K562 treated with DMSO at 1 percent for 12 hours (cell line): ENCODE data around the gene HDAC3. TPM values are rescaled to one million over a fixed set of nuclear protein-coding genes. Genes with fewer than 3 reads are reported as not detected.

Source experiments
- total RNA-seq: library from RNA; unstranded; fragments of 300-600 nt; gene quantifications from 2 replicates; pipeline ENCODE4 v1.2.3, GENCODE V29; 2022; ENCODE audit not compliant: insufficient read depth

HDAC3 gene
- 96.7 and 131 TPM in 2 replicates for total RNA-seq

DNA sequence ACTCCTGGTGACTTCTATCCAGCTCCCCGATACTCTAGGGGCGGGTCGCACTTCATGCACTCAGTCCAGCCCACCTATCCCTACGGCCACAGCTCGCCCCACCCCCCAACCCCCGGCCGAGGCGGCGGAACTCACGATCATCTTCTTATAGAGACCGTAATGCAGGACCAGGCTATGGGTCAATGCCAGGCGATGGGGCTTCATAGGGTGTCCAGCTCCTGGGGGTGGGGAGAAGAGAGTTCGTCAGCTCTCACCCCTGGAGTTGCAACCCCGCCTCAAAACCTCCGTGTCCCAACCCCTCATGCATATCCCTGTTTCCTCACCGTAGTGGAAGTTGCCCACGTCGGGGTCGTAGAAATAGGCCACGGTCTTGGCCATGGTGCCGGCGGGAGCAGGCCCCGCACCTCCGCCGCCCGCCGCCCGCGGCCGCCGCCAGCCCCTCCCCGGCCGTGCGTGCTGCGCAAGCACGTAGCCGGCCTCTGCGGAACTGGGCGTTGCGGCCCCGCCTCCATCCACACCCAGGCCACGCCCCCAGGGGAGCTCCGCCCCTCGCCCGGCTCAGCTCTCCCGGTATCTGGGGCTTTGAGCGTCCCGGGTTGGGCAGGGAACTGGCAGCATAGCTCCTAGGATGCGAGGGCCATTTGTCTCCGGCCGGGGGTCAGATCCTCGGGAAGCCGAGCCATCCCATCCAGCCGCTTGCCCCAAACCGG lies at the start of gene HDAC3, which contains the start of gene RELL2:
Gene HDAC3, minus strand, starts transcription at position 437 of the 710 bp plus-strand sequence. Its CDS starts 59 bp downstream, at position 378.
Gene RELL2, plus strand, starts transcription at position 585 of the 710 bp plus-strand sequence. CDS start 1,229 bp downstream, outside the sequence.

DNA sequence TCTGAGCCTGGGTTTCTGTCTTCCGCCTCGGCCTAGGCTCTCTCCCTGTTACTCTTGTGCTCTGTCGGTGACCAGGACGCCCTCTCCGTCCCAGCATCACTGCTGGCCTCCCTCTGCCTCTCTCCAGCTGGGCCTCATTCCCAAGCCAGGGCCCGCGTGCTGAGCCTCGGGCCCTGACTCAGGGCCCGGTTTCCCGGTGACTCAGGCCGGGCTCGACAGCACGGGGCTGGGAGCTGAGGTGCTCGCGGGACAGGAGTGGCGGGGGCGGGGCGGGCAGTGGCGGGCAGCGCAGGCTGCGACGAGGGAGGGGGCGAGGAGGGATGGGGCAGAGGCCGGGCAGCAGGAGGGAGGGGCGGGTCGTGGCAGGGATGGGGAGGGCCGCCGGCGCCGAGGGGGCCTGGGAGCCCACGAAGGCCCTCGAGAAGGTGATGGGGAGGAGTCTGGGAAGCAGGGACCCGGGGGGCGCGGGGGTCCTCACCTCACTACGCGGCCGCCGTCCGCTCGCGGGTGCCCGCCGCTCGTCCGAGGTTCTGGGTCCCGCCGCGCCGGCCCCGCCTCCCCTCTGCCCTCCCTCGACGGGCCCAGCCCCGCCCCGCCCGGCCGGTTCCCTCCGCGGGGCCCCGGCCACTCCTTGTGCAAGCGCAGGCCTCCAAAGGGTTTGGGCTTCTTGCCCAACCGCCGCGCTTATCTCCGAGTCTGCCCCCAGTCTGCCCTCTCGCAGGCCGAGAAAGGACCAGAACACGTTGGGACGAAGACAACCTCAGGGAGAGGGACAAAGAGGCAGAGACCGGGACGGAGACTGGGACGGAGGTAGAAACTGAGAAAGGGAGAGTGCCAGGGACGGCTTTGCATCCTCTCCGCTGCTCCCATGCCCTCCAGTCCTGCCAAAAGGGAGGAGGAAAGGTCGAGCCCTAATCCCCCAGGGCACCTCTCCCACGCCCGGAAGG lies 45.3 kb upstream of the HDAC3 start, which contains the start of gene ARAP3:
Gene ARAP3, minus strand, starts transcription at position 536 of the 947 bp plus-strand sequence. CDS start 1,744 bp downstream, outside the sequence.

DNA sequence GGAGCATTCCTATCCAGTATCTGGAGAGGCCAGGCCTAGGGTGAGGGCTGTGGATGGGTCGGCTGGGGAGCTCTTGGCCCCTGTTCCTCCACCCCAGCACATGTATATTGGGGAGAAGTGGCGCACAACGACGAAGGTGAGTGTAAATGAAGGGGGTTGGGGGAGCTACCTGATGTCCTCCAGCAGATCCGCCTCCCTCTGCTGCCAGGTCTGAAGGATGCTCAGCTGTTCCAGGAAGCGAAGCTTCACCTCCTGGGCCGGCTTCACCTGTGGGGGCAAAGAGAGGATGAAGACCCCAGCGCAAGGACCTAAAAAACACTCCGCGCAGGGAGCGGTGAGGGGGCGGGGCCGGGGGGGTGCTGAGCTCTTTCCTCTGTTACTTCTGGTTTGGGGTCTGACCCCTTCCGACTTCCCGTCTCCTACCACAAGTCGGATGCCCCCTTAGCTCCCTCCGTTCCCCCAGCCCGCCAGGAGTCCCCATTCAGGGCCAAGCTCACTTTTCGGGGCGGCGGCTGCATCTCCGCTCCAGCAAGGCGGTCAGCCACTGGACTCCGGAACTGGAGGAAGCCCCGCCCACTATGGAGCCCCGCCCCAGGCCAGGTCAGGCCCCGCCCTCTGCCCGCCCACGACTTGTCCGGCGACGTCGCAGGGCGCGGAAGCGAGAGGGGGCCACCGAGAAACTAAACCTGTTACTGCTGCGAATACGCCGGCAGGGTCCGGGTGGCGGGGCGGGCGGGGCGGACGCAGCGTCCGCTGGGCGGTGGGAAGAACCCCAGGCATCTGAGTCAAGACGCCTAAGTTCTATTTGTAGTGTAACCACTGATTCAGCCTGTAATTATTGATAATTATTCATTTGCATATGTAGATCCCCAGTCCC lies 14.4 kb upstream of the HDAC3 start, which contains the start of gene FCHSD1:
Gene FCHSD1, minus strand, starts transcription at position 568 of the 877 bp plus-strand sequence. Its CDS starts 50 bp downstream, at position 518.

DNA sequence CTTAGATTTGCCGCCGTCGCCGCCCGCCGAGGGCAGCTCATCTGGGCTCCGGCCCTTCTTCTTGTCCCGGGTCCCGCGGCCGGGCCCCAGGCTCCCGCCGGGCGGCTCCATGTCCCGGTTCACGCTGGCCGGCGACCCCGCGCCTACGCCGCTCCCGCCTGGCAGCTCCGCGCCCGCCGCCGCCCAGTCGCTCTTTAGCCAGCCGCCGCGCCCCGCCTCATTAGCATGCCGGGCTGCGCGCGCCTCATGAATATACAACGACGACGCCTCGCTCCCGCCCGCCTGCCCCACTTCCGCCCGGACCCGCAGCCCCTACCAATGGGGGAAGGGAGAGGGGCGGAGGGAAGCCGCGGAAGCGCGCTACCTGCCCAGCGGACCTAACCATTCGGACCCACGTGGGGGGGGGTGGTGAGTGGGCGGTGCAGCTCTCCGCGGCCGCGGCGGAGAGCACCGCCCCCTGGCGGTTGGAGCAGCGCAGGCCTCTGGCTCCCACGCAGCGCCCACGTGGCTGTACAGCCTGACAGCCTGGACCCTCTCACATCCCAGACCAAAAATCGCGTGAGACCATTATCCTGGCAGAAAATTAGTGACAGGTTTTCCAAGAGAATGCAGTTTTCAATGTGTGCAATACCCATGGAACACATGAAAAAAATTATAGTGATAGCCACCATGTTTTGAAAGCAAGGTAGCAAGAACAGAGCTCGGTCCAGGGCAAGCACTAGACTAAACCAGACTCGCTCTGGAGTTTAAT lies 17.7 kb downstream of the HDAC3 start, which contains the start of gene DIAPH1:
Gene DIAPH1, minus strand, starts transcription at position 197 of the 751 bp plus-strand sequence. Its CDS starts 86 bp downstream, at position 111.

Other genes starting within 250 kb of the HDAC3 start
- gene PCDHGB4, start 249.2 kb downstream of the HDAC3 start, total RNA-seq = 0.23 TPM in 1 of 2 replicates, not detected in the other
- gene PCDHGA8, start 244.2 kb downstream of the HDAC3 start, total RNA-seq = 0.36 and 0.68 TPM in 2 replicates
- 0.50 and 0.74 TPM in 2 replicates for gene PCDHGB5, start 238.9 kb downstream of the HDAC3 start, total RNA-seq
- gene PCDHGA9, start 234.1 kb downstream of the HDAC3 start, total RNA-seq = 0.39 TPM in 1 of 2 replicates, not detected in the other
- gene PCDHGB6, start 228.8 kb downstream of the HDAC3 start, total RNA-seq = not detected in 2 replicates
- 0.19 TPM in 1 of 2 replicates, not detected in the other for gene PCDHGA10, start 223.9 kb downstream of the HDAC3 start, total RNA-seq
- gene PCDHGB7, start 219.2 kb downstream of the HDAC3 start, total RNA-seq = not detected in 2 replicates
- gene PCDHGA11, start 215.8 kb downstream of the HDAC3 start, total RNA-seq = not detected in 2 replicates
- not detected in 2 replicates for gene PCDHGA12, start 206.3 kb downstream of the HDAC3 start, total RNA-seq
- not detected in 2 replicates for gene PCDHGC3, start 160.9 kb downstream of the HDAC3 start, total RNA-seq
- not detected in 2 replicates for gene PCDHGC4, start 151.8 kb downstream of the HDAC3 start, total RNA-seq
- not detected in 2 replicates for gene PCDHGC5, start 147.8 kb downstream of the HDAC3 start, total RNA-seq
- 99.4 and 179 TPM in 2 replicates for gene DIAPH1, start 17.8 kb downstream of the HDAC3 start, total RNA-seq
- gene RELL2, start 148 bp upstream of the HDAC3 start, total RNA-seq = 6.6 and 8.6 TPM in 2 replicates
- 6.9 and 18.3 TPM in 2 replicates for gene FCHSD1, start 14.6 kb upstream of the HDAC3 start, total RNA-seq
- gene ARAP3, start 45.4 kb upstream of the HDAC3 start, total RNA-seq = 8.2 and 16.2 TPM in 2 replicates
- 0.40 and 1.5 TPM in 2 replicates for gene PCDH1, start 241.6 kb upstream of the HDAC3 start, total RNA-seq